Measurements from ENCODE around the gene VLDLR.

DNA sequence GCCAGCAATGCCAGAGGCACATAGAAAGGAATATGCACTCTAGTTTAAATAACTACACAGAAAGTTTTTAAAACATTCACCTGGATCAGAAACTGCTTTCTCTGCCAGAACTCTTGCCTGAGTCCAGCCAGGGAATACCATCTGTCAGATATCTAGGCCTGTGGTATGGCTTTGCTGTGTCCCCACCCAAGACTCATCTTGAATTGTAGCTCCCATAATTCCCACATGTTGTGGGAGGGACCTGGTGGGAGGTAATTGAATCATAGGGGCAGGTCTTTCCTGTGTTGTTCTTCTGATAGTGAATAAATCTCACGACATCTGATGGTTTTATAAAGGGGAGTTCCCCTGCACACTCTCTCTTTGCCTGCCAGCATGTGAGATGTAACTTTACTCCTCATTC is 54.2 kb downstream of the VLDLR start:
- TF ChIP-seq CTCF (IDR thresholded peaks at IDR 0.05) (no peak), EP300 (IDR thresholded peaks at IDR 0.05) (no peak)
